Spinal cord (tissue), 10 donors: ENCODE data around the gene TRAP1. TPM values are rescaled to one million over a fixed set of nuclear protein-coding genes. Genes with fewer than 3 reads are reported as not detected.

ENCODE experiments used
- DNase-seq, 6 donors: peaks; one replicate each; pipeline versions ENCODE4 v3.0.0 to v3.0.0-alpha.2; 2013 to 2015; ENCODE audit warnings: low spot score in 6 of 6, low read depth in 4 of 6
- H3K27ac ChIP-seq: one replicate; pipeline ENCODE4 v1.5.1; 2013; ENCODE audit warnings: low read depth, low read length, control low read depth
- H3K27me3 ChIP-seq: one replicate; pipeline ENCODE4 v1.6.1; 2013; ENCODE audit warnings: low read length; ENCODE audit not compliant: control insufficient read depth, insufficient read depth
- H3K36me3 ChIP-seq: one replicate; pipeline ENCODE4 v1.6.1; 2013; ENCODE audit warnings: low read length; ENCODE audit not compliant: control insufficient read depth, insufficient read depth
- H3K4me1 ChIP-seq: one replicate; pipeline ENCODE4 v1.6.1; 2013; ENCODE audit warnings: low read length; ENCODE audit not compliant: control insufficient read depth, insufficient read depth
- H3K4me3 ChIP-seq: one replicate; pipeline ENCODE4 v1.5.1; 2013; ENCODE audit warnings: low read depth, low read length, control low read depth
- H3K9me3 ChIP-seq: one replicate; pipeline ENCODE4 v1.6.1; 2013; ENCODE audit warnings: low read length; ENCODE audit not compliant: control insufficient read depth, insufficient read depth
- WGBS: methylation state at CpG from one replicate; pipeline ENCODE4 v1.1.5; 2013; ENCODE audit warnings: missing lambda C conversion rate; ENCODE audit not compliant: insufficient coverage; 5-methylcytosine and 5-hydroxymethylcytosine counted together
- polyA plus RNA-seq, 2 donors: library from polyadenylated mRNA; unstranded; fragments of 120-200 nt; gene quantifications; one replicate each; pipeline ENCODE4 v1.2.1, GENCODE V29; 2013; ENCODE audit not compliant: insufficient read length in 2 of 2
- total RNA-seq, 2 donors: library from RNA; depleted of rRNA in 1 of 2; stranded (reverse); fragments of 120-200 nt in 1 of 2; fragments of >200 nt in 1 of 2; gene quantifications; one replicate each; pipeline versions ENCODE4 v1.2.3 to v1.2.4, GENCODE V29; 2013 to 2014
- donor health status: healthy.

Gene TRAP1
- total and polyA plus RNA-seq, 4 donors = 68.1 to 142 (median 82.8) TPM

DNA sequence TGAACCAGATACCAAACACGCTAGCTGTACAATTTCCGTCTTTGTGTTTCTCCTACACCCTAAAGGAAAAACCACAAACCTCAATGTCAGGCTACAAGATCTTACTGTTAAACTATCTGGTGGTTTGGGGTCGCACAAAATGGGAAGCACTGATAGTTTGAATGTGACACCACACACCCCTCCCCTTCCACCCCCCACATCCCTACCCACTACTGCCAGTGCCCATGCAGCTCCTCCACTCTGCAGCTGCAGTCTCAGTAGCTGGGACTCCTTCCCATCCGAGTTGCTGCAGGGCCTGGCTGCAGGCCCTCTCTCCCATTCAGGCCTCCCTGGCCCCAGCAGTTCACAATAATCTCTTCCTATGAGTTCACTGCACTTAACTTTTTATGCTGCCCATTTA is 18.4 kb downstream of the TRAP1 start:
- Histone ChIP-seq H3K27ac (no peak overlapping the region), H3K4me1 (no peaks in the 10 kb centered on the region), H3K27me3 (no peaks in the 10 kb centered on the region), H3K9me3 (no peaks in the 10 kb centered on the region), H3K36me3 (peaks cover 11% of the 10 kb centered on the region), H3K4me3 (no peak overlapping the region)
- 68% methylated on average over 2 of the region's 4 CpGs for WGBS
- DNase-seq = no peak

GRCh38 chr16:3696425-3697218 is 20.7 kb downstream of the TRAP1 start:
- Histone ChIP-seq H3K4me3 (no peak overlapping the region), H3K27ac (no peak overlapping the region), H3K4me1 (no peaks in the 10 kb centered on the region), H3K36me3 (peaks cover 10% of the 10 kb centered on the region), H3K9me3 (no peaks in the 10 kb centered on the region), H3K27me3 (no peaks in the 10 kb centered on the region)
- WGBS = 97% methylated on average over 5 of the region's 13 CpGs
- no peak for DNase-seq

DNA sequence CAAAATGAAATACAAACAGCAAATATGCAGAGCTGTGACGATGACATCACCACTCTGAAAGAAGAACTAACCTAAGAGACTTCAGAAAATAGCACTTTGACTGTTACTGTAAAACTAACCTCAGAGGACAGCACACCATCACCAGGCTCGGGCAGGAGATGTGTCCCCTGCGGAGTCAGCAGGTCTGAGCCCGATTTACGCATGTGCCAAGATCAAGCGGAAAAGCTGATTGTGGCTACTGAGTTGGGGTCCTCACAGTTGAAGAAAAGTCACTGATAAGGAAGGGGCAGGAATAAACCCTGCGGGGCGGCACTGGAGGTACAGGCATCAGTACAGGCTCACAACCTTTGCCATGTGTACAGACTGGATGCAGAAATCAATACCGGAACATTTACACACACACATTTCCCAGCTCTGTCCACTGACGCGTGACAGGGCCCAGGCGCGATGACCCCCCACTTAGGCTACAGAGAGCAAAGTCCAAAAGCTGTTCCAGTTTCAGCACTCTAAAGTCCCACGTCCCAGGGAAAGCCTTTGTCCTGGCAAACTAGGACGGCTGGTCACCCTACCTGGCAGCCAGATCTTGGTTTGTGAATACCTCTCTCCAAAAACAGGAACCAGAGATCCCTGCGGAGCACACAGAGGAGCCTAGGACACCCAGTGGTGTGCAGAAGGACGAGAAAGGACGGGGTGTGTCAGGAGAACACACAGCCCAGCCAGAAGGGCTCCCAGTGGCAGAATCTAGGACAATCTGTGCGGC is 21.5 kb downstream of the TRAP1 start:
- DNase-seq = no peak
- H3K4me3 ChIP-seq = no peak overlapping the region
- H3K27ac ChIP-seq = no peak overlapping the region
- WGBS = 84% methylated on average over 19 of the region's 19 CpGs
- peaks cover 3% of the 10 kb centered on the region for H3K4me1 ChIP-seq
- H3K27me3 ChIP-seq = no peaks in the 10 kb centered on the region
- peaks cover 10% of the 10 kb centered on the region for H3K36me3 ChIP-seq
- H3K9me3 ChIP-seq = no peaks in the 10 kb centered on the region

DNA sequence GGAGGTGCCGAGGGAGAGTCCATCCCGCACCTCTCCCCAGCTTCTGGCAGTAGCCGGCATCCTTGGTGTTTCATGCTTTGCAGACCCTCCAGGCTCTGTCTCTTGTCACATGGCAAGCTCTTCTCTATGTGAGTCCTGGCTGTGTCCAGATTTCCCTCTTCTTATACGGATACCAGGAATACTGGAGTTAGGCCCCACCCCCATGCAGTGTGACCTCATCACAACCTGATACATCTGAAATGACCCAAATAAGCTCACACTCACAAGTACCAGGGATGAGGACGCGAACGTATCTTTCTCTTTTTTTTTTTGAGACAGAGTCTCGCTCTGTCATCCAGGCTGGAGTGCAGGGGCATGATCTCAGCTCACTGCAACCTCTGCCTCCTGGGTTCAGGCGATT is 23.3 kb downstream of the TRAP1 start:
- H3K27ac ChIP-seq = no peak overlapping the region
- 85% methylated on average over 9 of the region's 9 CpGs for WGBS
- DNase-seq = no peak

GRCh38 chr16:3691761-3692160 is 25.6 kb downstream of the TRAP1 start:
- Histone ChIP-seq H3K4me3 (no peak overlapping the region), H3K27me3 (no peaks in the 10 kb centered on the region), H3K36me3 (peaks cover 36% of the 10 kb centered on the region), H3K4me1 (peaks cover 12% of the 10 kb centered on the region), H3K27ac (no peak overlapping the region), H3K9me3 (no peaks in the 10 kb centered on the region)
- no peak for DNase-seq
- 98% methylated on average over 11 of the region's 12 CpGs for WGBS

More for the DNA sequence above, 23.3 kb downstream of the TRAP1 start:
- H3K4me3 ChIP-seq = no peak overlapping the region
- H3K36me3 ChIP-seq = peaks cover 17% of the 10 kb centered on the region
- peaks cover 12% of the 10 kb centered on the region for H3K4me1 ChIP-seq
- H3K27me3 ChIP-seq = no peaks in the 10 kb centered on the region
- H3K9me3 ChIP-seq = no peaks in the 10 kb centered on the region

DNA sequence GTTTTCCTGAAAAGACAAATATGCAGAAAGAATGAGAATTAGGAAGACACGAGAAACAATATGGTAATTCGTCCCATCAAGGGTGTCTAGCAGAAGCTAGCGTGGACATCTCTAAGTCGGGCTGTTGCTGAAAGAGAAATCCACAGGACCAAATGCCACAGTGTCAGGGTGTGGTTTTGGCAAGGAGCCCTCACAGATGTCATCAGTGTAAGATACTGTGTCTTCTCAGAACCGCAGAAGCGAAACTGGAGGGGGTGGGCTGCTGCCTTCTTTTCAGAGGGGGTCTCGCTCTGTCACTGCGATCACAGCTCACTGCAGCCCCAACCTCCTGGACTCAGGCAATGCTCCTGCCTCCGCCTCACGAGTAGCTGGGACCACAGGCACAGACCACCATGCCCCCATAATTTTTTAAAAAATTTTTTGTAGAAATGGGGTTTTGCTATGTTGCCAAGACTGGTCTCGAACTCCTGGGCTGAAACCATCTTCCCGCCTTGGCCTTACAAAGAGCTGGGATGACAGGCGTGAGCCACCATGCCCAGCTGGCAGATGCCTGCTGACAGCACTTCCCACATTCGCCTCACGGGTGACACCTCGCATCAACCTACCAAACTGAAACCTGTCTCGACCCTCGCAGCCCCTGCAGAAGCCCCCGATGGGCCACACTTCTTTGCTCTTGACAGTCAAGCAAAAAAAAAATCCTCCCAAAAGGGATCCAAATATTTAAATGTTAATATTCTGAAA is 26.2 kb downstream of the TRAP1 start:
- DNase-seq = peak in 1 of 6 donors; percentile 36
- Histone ChIP-seq H3K27me3 (no peaks in the 10 kb centered on the region), H3K27ac (peak overlapping the region; percentile 64), H3K9me3 (no peaks in the 10 kb centered on the region), H3K36me3 (peaks cover 42% of the 10 kb centered on the region), H3K4me3 (peak overlapping the region; percentile 29), H3K4me1 (peaks cover 12% of the 10 kb centered on the region)
- WGBS = 82% methylated on average over 14 of the region's 19 CpGs

DNA sequence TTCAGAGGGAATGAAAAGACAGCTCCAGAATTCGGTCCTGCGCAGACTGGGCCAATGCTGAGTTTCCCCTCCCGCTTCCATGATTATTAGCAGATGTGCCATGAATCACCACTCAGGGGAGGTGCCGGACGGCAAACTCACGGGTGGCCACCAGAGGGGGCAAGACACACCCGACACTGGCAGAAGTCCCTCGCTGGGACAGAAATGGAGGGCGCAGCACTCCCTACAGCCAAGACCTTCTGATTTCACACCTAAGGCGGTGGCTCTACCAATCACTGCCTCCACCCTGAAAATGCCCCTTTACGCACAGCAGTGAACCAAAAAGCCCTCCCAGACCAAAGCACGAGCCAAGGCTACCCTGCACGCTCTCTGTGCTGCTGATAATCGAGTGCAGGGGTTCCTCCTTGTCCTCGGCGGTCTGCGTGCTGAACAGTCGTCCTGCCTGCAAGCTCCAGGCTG is 26.8 kb downstream of the TRAP1 start:
- H3K4me3 ChIP-seq = peak overlapping the region; percentile 29

DNA sequence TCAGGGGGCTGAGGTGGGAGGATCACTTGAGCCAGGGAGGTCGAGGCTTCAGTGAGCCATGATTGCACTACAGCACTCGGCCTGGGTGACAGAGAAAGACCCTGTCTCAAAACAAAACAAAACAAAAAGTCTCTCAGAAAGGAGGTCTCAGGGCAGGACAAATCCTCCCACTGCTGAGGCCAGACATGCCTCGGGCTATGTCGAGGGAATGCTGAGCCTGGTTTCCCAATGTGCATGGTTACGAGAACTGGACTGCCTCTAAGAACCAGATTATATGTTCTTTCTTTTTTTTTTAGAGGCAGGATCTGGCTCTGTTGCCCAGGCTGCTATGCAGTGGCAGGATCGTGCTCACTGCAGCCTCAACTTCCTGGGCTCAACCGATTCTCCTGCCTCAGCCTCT is 27.6 kb downstream of the TRAP1 start:
- Histone ChIP-seq H3K9me3 (no peaks in the 10 kb centered on the region), H3K4me1 (peaks cover 12% of the 10 kb centered on the region), H3K4me3 (no peak overlapping the region), H3K27me3 (no peaks in the 10 kb centered on the region), H3K36me3 (peaks cover 50% of the 10 kb centered on the region), H3K27ac (peak overlapping the region; percentile 22)
- WGBS = 96% methylated on average over 7 of the region's 7 CpGs
- DNase-seq = no peak

More for the DNA sequence above, 26.8 kb downstream of the TRAP1 start:
- peak; percentile 36 to 91 (median 55) for DNase-seq
- H3K4me1 ChIP-seq = peaks cover 12% of the 10 kb centered on the region
- H3K27ac ChIP-seq = peak overlapping the region; percentile 64
- no peaks in the 10 kb centered on the region for H3K27me3 ChIP-seq
- H3K36me3 ChIP-seq = peaks cover 45% of the 10 kb centered on the region
- no peaks in the 10 kb centered on the region for H3K9me3 ChIP-seq
- WGBS = 26% methylated on average over 17 of the region's 18 CpGs

DNA sequence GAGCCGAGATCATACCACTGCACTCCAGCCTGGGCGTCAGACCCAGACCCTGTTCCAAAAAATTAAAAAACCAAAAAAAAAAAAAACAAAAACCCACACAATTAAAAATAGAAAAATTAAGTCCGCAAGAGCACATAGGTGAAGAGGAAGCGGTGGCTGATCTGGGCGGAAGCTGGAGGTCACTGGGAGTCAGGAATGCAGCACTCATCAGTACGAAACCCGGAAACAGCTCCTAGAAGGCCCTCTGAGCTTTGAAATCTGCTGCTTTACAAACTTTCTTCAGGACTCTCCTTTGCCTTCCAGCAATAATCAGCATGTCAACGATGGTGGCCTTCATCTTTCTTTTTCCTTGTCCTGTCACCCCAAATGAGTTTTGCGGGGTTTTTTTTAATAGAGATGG is 29.5 kb downstream of the TRAP1 start:
- 91% methylated on average over 6 of the region's 9 CpGs for WGBS

More for the DNA sequence above, 29.5 kb downstream of the TRAP1 start:
- Histone ChIP-seq H3K36me3 (peaks cover 52% of the 10 kb centered on the region), H3K9me3 (no peaks in the 10 kb centered on the region), H3K4me3 (no peak overlapping the region), H3K27ac (no peak overlapping the region), H3K4me1 (peaks cover 12% of the 10 kb centered on the region), H3K27me3 (no peaks in the 10 kb centered on the region)
- no peak for DNase-seq
